Smooth muscle cell (in vitro differentiated cells): ENCODE measurements around the gene MYO5A. TPM values are rescaled to one million over a fixed set of nuclear protein-coding genes. Genes with fewer than 3 reads are reported as not detected.

Experiments
- DNase-seq: peaks from one replicate; lab custom pipeline; 2025; ENCODE audit not compliant: unreplicated experiment; lab: John Stamatoyannopoulos, UW
- H2AFZ ChIP-seq: fragments of 200-600 bp; sonication (generic); 2 replicates; pipeline ENCODE4 v1.6.0; 2016; ENCODE audit warnings: antibody characterized with exemption, low read depth, mild to moderate bottlenecking
- H3F3A ChIP-seq: fragments of 200-600 bp; sonication (generic); 2 replicates; pipeline ENCODE4 v1.6.0; 2017; ENCODE audit warnings: antibody characterized with exemption, low read depth
- H3K27ac ChIP-seq: fragments of 200-600 bp; sonication (generic); 2 replicates; pipeline ENCODE4 v1.5.1; 2016; ENCODE audit warnings: low read depth, mild to moderate bottlenecking
- H3K27me3 ChIP-seq: fragments of 200-600 bp; sonication (generic); 2 replicates; pipeline ENCODE4 v1.6.1; 2016; ENCODE audit warnings: low read depth, mild to moderate bottlenecking
- H3K36me3 ChIP-seq: fragments of 200-600 bp; sonication (generic); 2 replicates; pipeline ENCODE4 v1.5.1; 2016; ENCODE audit warnings: low read depth
- H3K4me1 ChIP-seq: fragments of 200-600 bp; sonication (generic); 2 replicates; pipeline ENCODE4 v1.5.1; 2016; ENCODE audit warnings: low read depth
- H3K4me2 ChIP-seq: fragments of 200-600 bp; sonication (generic); 2 replicates; pipeline ENCODE4 v1.6.0; 2016; ENCODE audit warnings: mild to moderate bottlenecking
- H3K4me3 ChIP-seq: fragments of 200-600 bp; sonication (generic); 2 replicates; pipeline ENCODE4 v1.5.1; 2016; ENCODE audit warnings: mild to moderate bottlenecking
- H3K79me2 ChIP-seq: fragments of 200-600 bp; sonication (generic); 2 replicates; pipeline ENCODE4 v1.6.0; 2016; ENCODE audit warnings: low read depth, mild to moderate bottlenecking
- H3K9ac ChIP-seq: fragments of 200-600 bp; sonication (generic); 2 replicates; pipeline ENCODE4 v1.6.0; 2016; ENCODE audit warnings: low read depth
- H3K9me3 ChIP-seq: fragments of 200-600 bp; sonication (generic); replicated peaks from 2 replicates; pipeline ENCODE4 v1.5.1; 2016; ENCODE audit warnings: low read depth
- H4K20me1 ChIP-seq: fragments of 200-600 bp; sonication (generic); 2 replicates; pipeline ENCODE4 v1.6.0; 2016; ENCODE audit warnings: low read depth
- WGBS: methylation state at CpG from one replicate; pipeline ENCODE4 v1.1.7; 2016; ENCODE audit warnings: low lambda C conversion rate; 5-methylcytosine and 5-hydroxymethylcytosine counted together
- polyA plus RNA-seq: library from polyadenylated mRNA; unstranded; fragments of >200 nt; fragmentation: Nextera tagmentation; extraction: Ambion mirVana; gene quantifications from 2 replicates; pipeline ENCODE4 v1.2.1, GENCODE V29; 2016
- total RNA-seq: library from RNA; depleted of rRNA; stranded (reverse); fragments of >200 nt; gene quantifications from 2 replicates; pipeline ENCODE4 v1.2.3, GENCODE V29; 2014
- TF ChIP-seq, protein P1 (sequence below): fragments of 200-600 bp; sonication (generic); IDR thresholded peaks from 2 replicates; pipeline ENCODE4 v1.5.1; 2017; ENCODE audit warnings: borderline replicate concordance, mild to moderate bottlenecking, antibody characterized with exemption; ENCODE audit not compliant: insufficient read depth, poor library complexity, severe bottlenecking

The MYO5A gene
- total and polyA plus RNA-seq, 2 experiments from 2014 or later = 29.4 to 68.8 TPM

DNA sequence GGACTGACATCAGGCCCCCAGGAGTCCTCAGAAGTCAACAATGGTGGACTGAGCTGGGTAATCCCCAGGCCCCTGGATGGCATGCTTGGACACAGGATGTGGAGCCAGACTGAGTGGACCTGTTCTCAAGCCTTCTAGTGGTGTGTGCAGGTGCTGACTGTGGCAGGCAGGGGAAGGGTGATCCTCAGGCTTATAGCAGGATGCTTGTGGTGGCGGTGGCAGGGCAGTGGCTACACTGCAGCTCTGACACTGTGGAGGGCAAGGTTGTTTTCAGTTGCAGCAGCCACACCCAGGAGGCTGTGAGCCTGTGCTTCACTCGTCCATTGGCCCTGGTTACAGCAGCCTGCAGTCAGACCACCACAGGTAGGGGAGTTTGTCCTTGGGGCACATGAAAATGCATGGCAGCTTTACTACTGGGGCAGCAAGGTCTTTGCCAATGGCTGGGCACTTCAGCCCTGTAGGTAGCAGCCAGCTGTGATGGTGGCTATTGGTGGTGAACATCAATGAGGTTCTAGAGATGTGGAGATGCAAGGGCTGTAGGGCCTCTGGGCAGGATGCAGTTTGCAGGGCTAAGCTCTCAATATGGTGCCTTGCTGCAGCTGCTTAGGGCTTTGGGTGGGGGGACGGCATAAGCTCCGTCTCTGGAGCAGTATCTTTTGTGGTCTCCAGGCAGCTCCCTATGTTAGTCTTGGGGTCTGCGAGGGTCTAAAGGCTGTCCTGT lies 17.5 kb upstream of the MYO5A start:
- no peak for DNase-seq
- H3K36me3 ChIP-seq = peaks cover 10% of the 10 kb centered on the region
- peaks cover 4% of the 10 kb centered on the region for H3K79me2 ChIP-seq
- TF ChIP-seq, protein P1, sequence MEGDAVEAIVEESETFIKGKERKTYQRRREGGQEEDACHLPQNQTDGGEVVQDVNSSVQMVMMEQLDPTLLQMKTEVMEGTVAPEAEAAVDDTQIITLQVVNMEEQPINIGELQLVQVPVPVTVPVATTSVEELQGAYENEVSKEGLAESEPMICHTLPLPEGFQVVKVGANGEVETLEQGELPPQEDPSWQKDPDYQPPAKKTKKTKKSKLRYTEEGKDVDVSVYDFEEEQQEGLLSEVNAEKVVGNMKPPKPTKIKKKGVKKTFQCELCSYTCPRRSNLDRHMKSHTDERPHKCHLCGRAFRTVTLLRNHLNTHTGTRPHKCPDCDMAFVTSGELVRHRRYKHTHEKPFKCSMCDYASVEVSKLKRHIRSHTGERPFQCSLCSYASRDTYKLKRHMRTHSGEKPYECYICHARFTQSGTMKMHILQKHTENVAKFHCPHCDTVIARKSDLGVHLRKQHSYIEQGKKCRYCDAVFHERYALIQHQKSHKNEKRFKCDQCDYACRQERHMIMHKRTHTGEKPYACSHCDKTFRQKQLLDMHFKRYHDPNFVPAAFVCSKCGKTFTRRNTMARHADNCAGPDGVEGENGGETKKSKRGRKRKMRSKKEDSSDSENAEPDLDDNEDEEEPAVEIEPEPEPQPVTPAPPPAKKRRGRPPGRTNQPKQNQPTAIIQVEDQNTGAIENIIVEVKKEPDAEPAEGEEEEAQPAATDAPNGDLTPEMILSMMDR = no peak
- 94% methylated on average over 5 of the region's 5 CpGs for WGBS
- H3K4me3 ChIP-seq = no peak overlapping the region
- H3K4me1 ChIP-seq = no peaks in the 10 kb centered on the region
- H3K27me3 ChIP-seq = no peaks in the 10 kb centered on the region
- H4K20me1 ChIP-seq = no peaks in the 10 kb centered on the region
- H2AFZ ChIP-seq = no peak overlapping the region
- peaks cover 14% of the 10 kb centered on the region for H3F3A ChIP-seq
- H3K4me2 ChIP-seq = no peak overlapping the region
- H3K9me3 ChIP-seq = no peaks in the 10 kb centered on the region
- H3K9ac ChIP-seq = no peak overlapping the region
- no peak overlapping the region for H3K27ac ChIP-seq

DNA sequence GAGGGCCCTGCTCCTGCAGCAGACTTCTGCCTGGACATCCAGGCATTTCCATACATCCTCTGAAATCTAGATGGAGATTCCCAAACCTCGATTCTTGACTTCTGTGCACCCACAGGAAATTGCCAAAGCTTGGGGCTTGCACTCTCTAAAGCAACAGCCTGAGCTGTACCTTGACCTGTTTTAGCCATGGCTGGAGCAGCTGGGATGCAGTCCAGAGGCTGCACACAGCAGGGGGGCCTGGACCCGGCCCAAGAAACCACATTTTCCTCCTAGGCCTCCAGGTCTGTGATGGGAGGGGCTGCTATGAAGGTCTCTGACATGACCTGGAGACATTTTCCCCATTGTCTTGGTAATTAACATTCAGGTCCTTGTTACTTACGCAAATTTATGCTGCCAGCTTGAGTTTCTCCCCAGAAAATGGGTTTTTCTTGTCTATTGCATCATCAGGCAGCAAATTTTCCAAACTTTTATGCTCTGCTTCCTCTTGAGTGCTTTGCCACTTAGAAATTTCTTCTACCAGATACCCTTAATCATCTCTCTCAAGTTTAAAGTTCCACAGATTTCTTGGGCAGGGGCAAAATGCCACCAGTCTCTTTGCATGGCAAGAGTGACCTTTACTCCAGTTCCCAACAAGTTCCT lies 11.8 kb upstream of the MYO5A start:
- WGBS = 84% methylated on average over 3 of the region's 3 CpGs
- TF ChIP-seq, protein P1 = no peak
- Histone ChIP-seq H3K4me2 (no peak overlapping the region), H3K9ac (no peak overlapping the region), H4K20me1 (no peaks in the 10 kb centered on the region), H3K4me1 (no peaks in the 10 kb centered on the region), H3K27me3 (no peaks in the 10 kb centered on the region), H3K4me3 (no peak overlapping the region), H3K27ac (no peak overlapping the region), H3F3A (no peaks in the 10 kb centered on the region), H2AFZ (no peak overlapping the region), H3K36me3 (no peaks in the 10 kb centered on the region), H3K79me2 (no peaks in the 10 kb centered on the region), H3K9me3 (no peaks in the 10 kb centered on the region)
- DNase-seq = no peak

DNA sequence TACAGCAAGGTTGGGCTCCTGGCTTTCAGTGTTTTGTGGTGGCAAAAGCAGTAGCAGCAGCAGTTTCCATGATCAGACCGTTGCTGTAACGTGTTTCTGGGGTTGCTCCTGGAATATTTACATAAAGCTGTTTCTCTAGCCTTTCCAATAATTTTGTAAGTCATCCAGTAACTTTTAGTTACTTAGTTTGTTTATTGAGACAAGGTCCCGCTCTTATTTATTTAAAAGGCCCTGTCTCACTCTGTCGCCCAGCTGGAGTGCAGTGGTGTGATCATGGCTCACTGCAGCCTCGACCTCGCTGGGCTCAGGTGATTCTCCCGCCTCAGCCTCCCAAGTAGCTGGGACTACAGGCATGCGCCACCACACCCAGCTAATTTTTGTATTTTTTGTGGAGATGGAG lies 8.8 kb upstream of the MYO5A start:
- Histone ChIP-seq H3K27me3 (peaks cover 10% of the 10 kb centered on the region), H3K36me3 (no peaks in the 10 kb centered on the region), H2AFZ (no peak overlapping the region), H3K4me1 (no peaks in the 10 kb centered on the region), H3K79me2 (no peaks in the 10 kb centered on the region), H3K4me2 (no peak overlapping the region), H3K9ac (no peak overlapping the region), H3F3A (no peaks in the 10 kb centered on the region), H4K20me1 (no peaks in the 10 kb centered on the region), H3K27ac (no peak overlapping the region), H3K4me3 (no peak overlapping the region), H3K9me3 (no peaks in the 10 kb centered on the region)
- TF ChIP-seq, protein P1 = no peak
- no peak for DNase-seq
- 96% methylated on average over 8 of the region's 8 CpGs for WGBS
